K562 (cell line): ENCODE measurements around the gene EPB41L4A. TPM values are rescaled to one million over a fixed set of nuclear protein-coding genes. Genes with fewer than 3 reads are reported as not detected.

Experiments
- ATAC-seq: fragments of 200-7000 bp; cut with Tn5 transposase; 3 replicates; pipeline ENCODE4 v1.9.1; 2020; ENCODE audit warnings: moderate library complexity
- BruUV-seq: library from RNA; stranded (reverse); fragments of 400-500 nt; replicated peaks from 2 replicates; lab custom pipeline; 2021; lab: Mats Ljungman, UMichigan
- CTCF ChIA-PET: fragments of 300-600 bp; formaldehyde crosslinking; extraction: SDS; loops from one replicate; lab custom pipeline; 2021; ENCODE audit warnings: low intra/inter-chr PET ratio; lab: Yijun Ruan, JAX
- POLR2A ChIA-PET: fragments of 300-600, 350-650 bp; sonication (Branson Sonifier 250); formaldehyde crosslinking; extraction: SDS; loops from one replicate; lab custom pipeline; 2021; ENCODE audit warnings: antibody characterized with exemption, inconsistent platforms; lab: Yijun Ruan, JAX
- DNase-seq, 4 experiments: peaks; one replicate each; pipeline versions ENCODE4 v3.0.0 to v3.0.0-alpha.2; 2011 to 2018; ENCODE audit warnings: low spot score in 3 of 4, mixed read lengths in 3 of 4; ENCODE audit errors: extremely low read depth in 1 of 4
- FAIRE-seq: peaks from 2 replicates; lab custom pipeline; 2011; peaks lifted over from hg19 to GRCh38; lab: Jason Lieb, UNC
- H2AFZ ChIP-seq: 2 replicates; pipeline ENCODE4 v1.6.0; 2011; ENCODE audit warnings: low read depth, low read length, control low read depth, inconsistent platforms
- H3K27ac ChIP-seq: fragments of 200-600 bp; 3 replicates; pipeline ENCODE4 v1.8.0; 2011; ENCODE audit warnings: low read depth, mild to moderate bottlenecking, control low read depth, inconsistent platforms, low read length, moderate library complexity, mixed read lengths; ENCODE audit errors: extremely low read depth
- H3K27me3 ChIP-seq, 2 experiments: fragments of 300-600 bp in 1 of 2; 2 replicates in 1 of 2; 3 replicates in 1 of 2; pipeline versions ENCODE4 v1.6.0 to v1.8.0; 2011; ENCODE audit warnings: inconsistent platforms in 2 of 2, low read length in 2 of 2, mild to moderate bottlenecking in 1 of 2, mixed read lengths in 1 of 2, moderate library complexity in 1 of 2; ENCODE audit not compliant: control insufficient read depth in 2 of 2, insufficient read depth in 2 of 2
- H3K36me3 ChIP-seq: fragments of 300-600 bp; 3 replicates; pipeline ENCODE4 v1.8.0; 2011; ENCODE audit warnings: mild to moderate bottlenecking, low read length, inconsistent platforms; ENCODE audit not compliant: control insufficient read depth, insufficient read depth
- H3K4me1 ChIP-seq, 2 experiments: fragments of 200-600 bp in 1 of 2; replicated peaks in 1 of 2; 2 replicates in 1 of 2; 3 replicates in 1 of 2; pipeline versions ENCODE4 v1.5.1 to v1.8.0; 2011; ENCODE audit warnings: inconsistent platforms in 2 of 2, low read length in 2 of 2, mild to moderate bottlenecking in 1 of 2, mixed read lengths in 1 of 2, moderate library complexity in 1 of 2; ENCODE audit not compliant: control insufficient read depth in 2 of 2, insufficient read depth in 2 of 2
- H3K4me2 ChIP-seq: 2 replicates; pipeline ENCODE4 v1.6.1; 2011; ENCODE audit warnings: low read length, control low read depth, inconsistent platforms, mixed read lengths; ENCODE audit not compliant: insufficient read depth
- H3K4me3 ChIP-seq: fragments of 200-600 bp; sonication (generic), shearing (Covaris generic); 2 replicates; pipeline ENCODE4 v1.5.1; 2016; ENCODE audit warnings: control low read depth, inconsistent platforms
- H3K79me2 ChIP-seq: fragments of 200-600 bp; 3 replicates; pipeline ENCODE4 v1.8.0; 2011; ENCODE audit warnings: low read length, inconsistent platforms; ENCODE audit not compliant: control insufficient read depth, insufficient read depth
- H3K9ac ChIP-seq, 2 experiments: 2 replicates each; pipeline versions ENCODE4 v1.6.0 to v1.6.1; 2011; ENCODE audit warnings: low read depth in 2 of 2, low read length in 2 of 2, control low read depth in 1 of 2, inconsistent platforms in 1 of 2, mild to moderate bottlenecking in 1 of 2, mixed read lengths in 1 of 2; ENCODE audit not compliant: insufficient read depth in 1 of 2
- H3K9me1 ChIP-seq: one replicate; pipeline ENCODE4 v1.6.0; 2011; ENCODE audit warnings: inconsistent platforms, mild to moderate bottlenecking, low read length, moderate library complexity; ENCODE audit not compliant: control insufficient read depth, insufficient read depth
- H3K9me3 ChIP-seq: replicated peaks from 2 replicates; pipeline ENCODE4 v1.5.1; 2011; ENCODE audit warnings: low read depth, low read length, inconsistent platforms; ENCODE audit not compliant: control insufficient read depth, insufficient read depth
- H4K20me1 ChIP-seq: replicated peaks from 2 replicates; pipeline ENCODE4 v1.6.1; 2011; ENCODE audit warnings: low read length, inconsistent platforms, mixed read lengths; ENCODE audit not compliant: control insufficient read depth, insufficient read depth
- DPF2 ChIP-seq: fragments of 450-650 bp; IDR thresholded peaks from 2 replicates; pipeline ENCODE4 v1.6.1; 2016
- GATAD2B ChIP-seq: fragments of 450-650 bp; IDR thresholded peaks from 2 replicates; pipeline ENCODE4 v1.6.1; 2017; ENCODE audit warnings: mild to moderate bottlenecking, borderline replicate concordance
- NCOA1 ChIP-seq: fragments of 450-650 bp; IDR thresholded peaks from 2 replicates; pipeline ENCODE4 v1.6.1; 2016; ENCODE audit warnings: low read depth
- NELFE ChIP-seq: IDR thresholded peaks from 2 replicates; pipeline ENCODE4 v1.6.1; 2011; ENCODE audit warnings: mild to moderate bottlenecking; ENCODE audit not compliant: insufficient read depth, insufficient read length
- SIN3A ChIP-seq, 2 experiments: fragments of 150-350 bp in 1 of 2; IDR thresholded peaks; 2 replicates each; pipeline ENCODE4 v1.6.1; 2011 to 2016; ENCODE audit warnings: borderline replicate concordance in 2 of 2, low read depth in 2 of 2, low read length in 2 of 2, mild to moderate bottlenecking in 2 of 2, moderate library complexity in 2 of 2; ENCODE audit not compliant: control insufficient read depth in 1 of 2
- SIN3B ChIP-seq: fragments of 450-650 bp; IDR thresholded peaks from 2 replicates; pipeline ENCODE4 v1.6.1; 2017; ENCODE audit warnings: low read depth, mild to moderate bottlenecking, moderate library complexity
- TEAD4 ChIP-seq, 2 experiments: sonication (generic) in 1 of 2; formaldehyde crosslinking in 1 of 2; IDR thresholded peaks; 2 replicates each; pipeline versions ENCODE4 v1.6.1 to v1.8.0; 2012 to 2022; ENCODE audit warnings: borderline replicate concordance in 1 of 2, inconsistent platforms in 1 of 2, low read length in 1 of 2, mild to moderate bottlenecking in 1 of 2, missing genetic modification reagents in 1 of 2
- WGBS: fragments of 100-300 bp; shearing (Covaris generic); methylation state at CpG from one replicate; pipeline ENCODE4 v1.1.6; 2016; ENCODE audit warnings: low coverage, mixed read lengths; ENCODE audit not compliant: insufficient coverage; ENCODE audit errors: missing lambda C conversion rate; 5-methylcytosine and 5-hydroxymethylcytosine counted together
- in situ Hi-C: fragments of 300-500 bp; cut with MboI; formaldehyde crosslinking; loops from 4 replicates; pipeline ENCODE4 v1.15.0; 2018; ENCODE audit warnings: inconsistent platforms, mixed read lengths
- intact Hi-C: fragments of 100-400 bp; cut with micrococcal nuclease; formaldehyde crosslinking; loops from 2 replicates; pipeline ENCODE4 v1.14.2; 2022
- polyA plus RNA-seq, 8 experiments: library from polyadenylated mRNA; depleted of rRNA in 4 of 8; stranded (reverse) in 5 of 8; unstranded in 3 of 8; fragments of >200 nt; fragmentation: Nextera tagmentation in 2 of 8; fragmentation: Illumina TruSeq in 1 of 8; extraction: Ambion mirVana in 2 of 8; extraction: Trizol in 1 of 8; gene quantifications; 2 replicates each; pipeline versions ENCODE4 v1.2.1 to v1.2.3, GENCODE V29; 2011 to 2014; ENCODE audit warnings: inconsistent platforms in 1 of 8, missing spikeins in 1 of 8
- total RNA-seq, 7 experiments: library from RNA; depleted of rRNA in 6 of 7; stranded (reverse); fragments of >200 nt in 6 of 7; fragmentation: Illumina TruSeq in 2 of 7; extraction: Trizol in 2 of 7; gene quantifications; 2 replicates each; pipeline versions ENCODE4 v1.2.1 to v1.2.3, GENCODE V29; 2011 to 2021; ENCODE audit warnings: low replicate concordance in 1 of 7
- TF ChIP-seq, protein P1 (sequence below): IDR thresholded peaks from 3 replicates; pipeline ENCODE4 v1.6.1; 2011; ENCODE audit warnings: borderline replicate concordance, mild to moderate bottlenecking, moderate library complexity; ENCODE audit not compliant: insufficient read length; ENCODE audit errors: extremely low read depth

Gene EPB41L4A
- total and polyA plus RNA-seq, 9 of the 15 experiments (the other 6 are each of a cell fraction or from before 2014, with no cell fraction given): 0.04 to 0.35 (median 0.12) TPM; not detected in 3

DNA sequence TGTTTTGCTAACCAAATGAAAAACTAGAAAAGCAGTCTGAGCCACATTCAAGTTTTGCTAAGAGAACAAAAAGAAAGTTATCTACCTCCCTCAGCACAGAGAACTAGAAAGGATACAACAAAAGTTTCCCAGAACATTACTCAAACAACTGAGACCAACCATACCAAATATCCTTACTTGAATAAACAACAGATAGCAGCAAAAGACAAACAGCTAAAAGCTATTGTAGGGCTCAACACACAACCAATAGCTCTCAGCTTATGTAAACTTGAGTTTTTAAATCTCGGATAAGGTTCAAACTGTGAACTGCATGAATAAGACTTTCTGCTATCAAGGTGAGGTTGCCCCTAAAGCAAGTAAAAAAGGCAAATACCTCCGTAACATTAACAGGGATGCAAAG, 3.5 kb downstream of the EPB41L4A start:
- TF ChIP-seq NCOA1: no peak
- TF ChIP-seq SIN3A (IDR thresholded peaks at IDR 0.05; ENCODE audit: borderline replicate concordance in 2 of 2, control insufficient read depth in 1 of 2, low read depth in 2 of 2, low read length in 2 of 2): no peak
- no peak for TF ChIP-seq NELFE
- no peak for TF ChIP-seq GATAD2B
- no peak for TF ChIP-seq SIN3B
- no peak for TF ChIP-seq TEAD4 (IDR thresholded peaks at IDR 0.05; ENCODE audit: low read length)
- no peak for TF ChIP-seq TEAD4 (CRISPR knock-in tag; IDR thresholded peaks at IDR 0.05; ENCODE audit: borderline replicate concordance)
- TF ChIP-seq, protein P1, sequence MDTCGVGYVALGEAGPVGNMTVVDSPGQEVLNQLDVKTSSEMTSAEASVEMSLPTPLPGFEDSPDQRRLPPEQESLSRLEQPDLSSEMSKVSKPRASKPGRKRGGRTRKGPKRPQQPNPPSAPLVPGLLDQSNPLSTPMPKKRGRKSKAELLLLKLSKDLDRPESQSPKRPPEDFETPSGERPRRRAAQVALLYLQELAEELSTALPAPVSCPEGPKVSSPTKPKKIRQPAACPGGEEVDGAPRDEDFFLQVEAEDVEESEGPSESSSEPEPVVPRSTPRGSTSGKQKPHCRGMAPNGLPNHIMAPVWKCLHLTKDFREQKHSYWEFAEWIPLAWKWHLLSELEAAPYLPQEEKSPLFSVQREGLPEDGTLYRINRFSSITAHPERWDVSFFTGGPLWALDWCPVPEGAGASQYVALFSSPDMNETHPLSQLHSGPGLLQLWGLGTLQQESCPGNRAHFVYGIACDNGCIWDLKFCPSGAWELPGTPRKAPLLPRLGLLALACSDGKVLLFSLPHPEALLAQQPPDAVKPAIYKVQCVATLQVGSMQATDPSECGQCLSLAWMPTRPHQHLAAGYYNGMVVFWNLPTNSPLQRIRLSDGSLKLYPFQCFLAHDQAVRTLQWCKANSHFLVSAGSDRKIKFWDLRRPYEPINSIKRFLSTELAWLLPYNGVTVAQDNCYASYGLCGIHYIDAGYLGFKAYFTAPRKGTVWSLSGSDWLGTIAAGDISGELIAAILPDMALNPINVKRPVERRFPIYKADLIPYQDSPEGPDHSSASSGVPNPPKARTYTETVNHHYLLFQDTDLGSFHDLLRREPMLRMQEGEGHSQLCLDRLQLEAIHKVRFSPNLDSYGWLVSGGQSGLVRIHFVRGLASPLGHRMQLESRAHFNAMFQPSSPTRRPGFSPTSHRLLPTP: no peak
- no peak for TF ChIP-seq DPF2
- TF ChIP-seq, all 486 proteins: peak for 0
- ATAC-seq (no peak), DNase-seq (no peak), FAIRE-seq (peak; percentile 48)
- WGBS: 13% methylated on average over 2 of the region's 2 CpGs
- Histone ChIP-seq H3K27ac (no peak overlapping the region), H3K36me3 (no peaks in the 10 kb centered on the region), H3K4me2 (no peak overlapping the region), H3K27me3 (peaks cover 15 to 35% of the 10 kb centered on the region in 2 experiments), H3K9ac (no peak overlapping the region), H4K20me1 (no peaks in the 10 kb centered on the region), H3K4me3 (no peak overlapping the region), H2AFZ (no peak overlapping the region), H3K9me1 (no peaks in the 10 kb centered on the region), H3K4me1 (peaks cover 0 to 20% of the 10 kb centered on the region in 2 experiments; a peak in 3 of 5 replicates), H3K79me2 (no peaks in the 10 kb centered on the region), H3K9me3 (no peaks in the 10 kb centered on the region)
- POLR2A ChIA-PET: interaction anchor here (1.0 kb wide), 1 partner anchor 32 kb away, joined by 3 read pairs; no protein-coding TSS in a partner anchor
- BruUV-seq: no TSS peak
- in situ Hi-C loops: no loop called here
- intact Hi-C loops: no loop called here
- CTCF ChIA-PET: no interaction called here
